HG02759 (cell line): ENCODE measurements around the gene FKBP1A.
A peak's percentile ranks its signal among the peaks of the same experiment; 100 is the strongest.
"Not testable (repeated sequence)": the region's sequence is repeated elsewhere in the genome, so short reads cannot be mapped to it uniquely, and the experiment has no call there.

Experiments used
- ATAC-seq: cut with Tn5 transposase; IDR thresholded peaks from one replicate; pipeline ENCODE4 v1.9.1; 2021; ENCODE audit warnings: mild to moderate bottlenecking, moderate library complexity; ENCODE audit not compliant: unreplicated experiment

The FKBP1A gene

DNA sequence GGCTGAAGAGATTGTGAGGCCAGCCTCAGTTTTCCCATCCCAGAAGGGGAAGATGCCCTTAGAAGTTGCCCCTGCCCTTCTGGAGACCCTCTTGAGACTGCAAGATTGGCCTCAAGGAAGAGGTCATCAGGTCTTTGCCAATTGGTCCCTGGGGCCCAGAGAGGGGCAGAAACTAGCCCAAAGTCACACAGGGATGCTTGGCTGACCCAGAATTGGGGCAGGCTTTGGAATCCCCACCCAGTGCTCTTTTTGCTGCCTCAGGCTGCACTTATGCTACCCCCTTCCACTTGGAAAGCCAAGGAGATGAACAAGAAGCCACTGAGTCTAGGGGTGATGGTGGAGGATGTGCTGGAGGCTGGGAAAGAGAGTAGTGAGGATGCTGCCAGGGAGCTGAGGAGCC, 24.9 kb upstream of the FKBP1A start:
- ATAC-seq: no peak

DNA sequence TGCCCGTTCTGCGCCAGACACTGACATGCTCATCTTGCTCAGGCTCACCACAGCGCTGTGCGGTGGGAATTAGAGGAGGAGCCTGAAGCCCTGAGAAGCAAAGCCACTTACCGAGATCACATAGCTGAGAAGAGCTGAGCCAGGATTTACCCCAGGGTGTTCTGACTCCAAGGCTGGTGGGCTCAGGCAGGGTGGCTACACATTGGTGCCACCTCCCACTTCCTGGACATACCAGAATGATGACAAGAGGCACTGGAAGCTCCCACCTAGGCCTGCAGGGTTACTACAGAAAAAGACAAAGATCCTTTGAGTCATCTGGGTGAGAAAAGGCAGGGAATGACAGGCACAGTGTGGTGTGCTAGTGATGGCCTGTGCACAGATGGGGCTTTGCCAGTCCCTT, 24.4 kb upstream of the FKBP1A start:
- ATAC-seq: no peak

DNA sequence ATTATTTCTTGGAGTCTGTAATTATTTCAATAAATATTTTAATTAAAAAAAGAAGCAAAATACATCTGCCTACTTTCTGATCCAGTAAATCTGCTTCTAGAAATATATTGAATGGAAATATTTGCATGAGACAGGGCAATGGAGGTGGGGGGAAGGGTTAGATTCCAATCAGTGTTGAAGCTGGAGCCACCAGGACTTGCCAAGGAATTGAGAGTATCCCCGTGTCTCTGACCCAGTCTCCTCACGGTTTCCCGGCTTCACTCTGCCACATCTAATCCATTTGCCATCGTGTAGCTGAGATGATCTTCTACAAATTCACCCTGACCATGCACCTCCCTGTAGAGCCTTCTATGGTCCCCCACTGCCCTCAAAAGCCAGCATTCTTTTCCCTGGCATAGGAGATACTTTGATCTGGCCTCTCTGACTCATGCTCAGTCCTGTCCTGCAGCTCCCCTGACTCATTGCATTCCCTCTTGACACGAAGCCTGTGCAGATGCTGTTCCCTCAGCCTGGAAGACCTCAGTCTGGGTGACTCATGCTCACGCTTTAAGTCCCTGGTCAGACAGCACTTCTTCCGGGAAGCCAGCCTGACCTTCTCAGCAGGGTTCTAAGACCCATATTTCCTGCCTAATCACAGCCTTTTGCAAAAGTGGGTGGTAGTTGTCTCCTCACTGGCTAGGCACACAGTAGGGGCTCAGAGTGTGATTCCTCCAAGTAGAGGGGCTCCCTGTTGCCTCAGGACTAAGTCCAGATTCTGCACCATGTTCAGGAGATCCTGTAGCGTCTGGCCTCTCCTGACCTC, 23.0 kb upstream of the FKBP1A start:
- no peak for ATAC-seq

DNA sequence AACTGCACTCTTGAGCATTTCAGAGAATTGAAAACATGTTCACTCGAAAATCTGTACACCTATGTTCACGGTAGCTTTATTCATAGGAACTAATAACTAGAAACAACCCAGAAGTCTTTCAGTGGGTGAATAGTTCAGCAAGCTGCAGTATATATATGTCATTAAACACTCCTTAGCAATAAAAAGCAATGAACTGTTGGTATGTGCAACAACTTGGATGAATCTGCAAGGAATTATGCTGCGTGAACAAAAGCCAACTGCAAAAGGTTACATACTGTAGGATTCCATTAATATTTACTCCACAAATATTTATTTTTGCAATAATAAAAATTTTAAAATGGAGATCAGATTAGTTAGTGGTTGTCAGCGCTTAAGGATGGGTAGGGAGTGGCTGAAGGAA, 22.1 kb upstream of the FKBP1A start:
- ATAC-seq: no peak

DNA sequence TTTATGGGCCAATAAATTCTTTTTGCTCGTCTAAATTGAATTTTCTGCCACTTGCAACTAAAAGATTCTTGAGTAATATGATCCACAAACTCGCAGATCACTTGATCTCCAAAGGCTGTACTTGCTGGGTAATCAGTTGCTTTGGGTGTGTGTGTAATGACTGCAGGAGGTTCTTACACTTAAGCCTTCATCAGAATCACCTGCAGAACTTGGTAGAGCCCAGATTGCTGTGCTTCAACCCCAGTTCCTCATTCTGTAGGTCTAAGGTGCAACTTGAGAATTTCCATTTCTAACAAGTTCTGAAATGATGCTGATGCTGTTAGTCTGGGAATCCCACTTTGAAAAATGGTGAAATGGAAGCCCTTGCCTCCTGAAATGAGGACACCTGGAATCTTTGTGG, 12.9 kb upstream of the FKBP1A start:
- ATAC-seq: no peak

DNA sequence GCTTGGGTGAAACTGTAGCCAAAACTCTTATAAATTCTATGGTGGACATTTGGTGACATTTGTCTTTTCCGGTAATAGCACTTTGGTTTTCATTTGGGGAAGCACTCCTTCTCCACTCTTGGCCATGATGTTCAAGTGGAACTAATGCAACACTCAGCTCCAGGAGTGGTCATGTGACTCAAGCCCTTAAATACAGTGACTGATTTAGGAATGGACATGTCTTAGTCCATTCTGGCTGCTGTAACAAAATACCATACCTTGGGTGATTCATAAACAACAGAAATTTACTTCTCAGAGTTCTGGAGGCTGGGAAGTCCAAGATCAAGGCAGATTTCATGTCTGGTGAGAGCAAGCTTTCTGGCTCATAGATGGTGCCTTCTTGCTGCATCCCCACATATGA, 10.8 kb upstream of the FKBP1A start:
- ATAC-seq: no peak

DNA sequence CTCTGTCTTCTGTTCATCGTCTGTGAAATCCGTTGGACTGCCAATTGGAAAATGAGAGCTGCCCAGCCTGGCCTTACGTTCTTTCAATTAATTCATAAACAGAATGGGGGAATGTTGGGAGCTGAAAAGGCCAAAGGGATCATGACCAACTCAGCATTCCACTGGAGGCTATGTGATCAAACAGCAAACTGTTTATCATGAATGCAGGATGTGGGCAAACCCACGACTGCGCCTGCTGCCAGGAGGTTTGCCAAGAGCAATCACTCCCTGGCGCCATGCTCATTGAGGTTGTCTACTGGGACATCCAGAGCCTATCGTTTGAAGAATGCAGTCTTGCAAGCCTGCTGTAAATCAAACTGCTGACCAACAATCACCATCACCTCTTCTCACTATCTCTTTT, 9.3 kb upstream of the FKBP1A start:
- ATAC-seq: no peak

DNA sequence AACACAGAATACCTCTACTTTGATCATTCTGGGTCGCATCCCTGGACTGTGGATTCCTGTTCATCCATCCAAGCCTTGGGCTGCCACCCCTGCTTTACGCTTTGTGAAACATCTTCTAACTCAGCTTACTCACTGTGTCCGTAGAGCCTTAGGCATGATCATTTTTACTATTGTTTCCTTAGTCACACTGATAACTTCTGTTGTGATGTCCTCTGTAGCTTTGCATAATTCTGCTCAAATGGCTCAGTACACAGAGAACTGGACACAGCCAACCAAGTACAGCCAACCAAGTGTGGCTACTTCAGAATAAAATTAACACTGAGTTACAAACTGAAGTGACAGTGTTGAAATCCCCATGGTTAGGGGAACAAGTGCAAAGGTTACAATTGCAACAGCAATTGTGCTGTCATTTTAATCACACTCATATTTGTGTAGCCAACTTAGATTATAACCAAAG, 8.6 kb upstream of the FKBP1A start:
- no peak for ATAC-seq

DNA sequence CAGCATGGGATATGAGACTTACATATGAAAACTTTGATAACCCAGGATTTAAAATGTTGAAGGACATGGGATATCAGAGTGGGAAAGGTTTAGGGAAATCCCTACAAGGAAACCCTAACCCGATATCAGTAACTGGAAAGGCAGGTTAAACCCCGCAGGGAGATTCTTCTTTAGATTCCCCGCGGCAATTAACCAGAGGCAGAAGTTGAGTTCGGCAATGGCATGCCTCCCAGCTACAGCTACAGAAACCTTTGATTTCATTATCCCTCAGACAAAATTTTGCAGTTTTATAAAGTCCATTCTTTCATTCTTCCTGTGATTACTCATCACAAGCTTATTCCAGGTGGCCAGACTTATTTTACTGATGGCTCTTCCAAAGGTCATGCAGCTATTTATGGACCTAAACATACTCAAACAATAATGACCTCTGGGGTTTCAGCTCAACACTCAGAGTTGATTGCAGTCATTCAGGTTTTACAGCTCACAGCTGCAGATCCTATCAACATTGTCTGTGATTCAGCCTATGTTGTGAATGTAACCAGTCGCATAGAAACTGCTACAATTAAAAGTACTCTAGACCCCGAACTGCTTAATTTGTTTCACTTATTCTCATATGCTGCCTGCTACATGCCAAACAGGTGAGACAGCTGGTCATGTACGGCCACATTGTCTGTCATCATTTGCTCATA, 7.0 kb upstream of the FKBP1A start:
- not testable (repeated sequence) for ATAC-seq

DNA sequence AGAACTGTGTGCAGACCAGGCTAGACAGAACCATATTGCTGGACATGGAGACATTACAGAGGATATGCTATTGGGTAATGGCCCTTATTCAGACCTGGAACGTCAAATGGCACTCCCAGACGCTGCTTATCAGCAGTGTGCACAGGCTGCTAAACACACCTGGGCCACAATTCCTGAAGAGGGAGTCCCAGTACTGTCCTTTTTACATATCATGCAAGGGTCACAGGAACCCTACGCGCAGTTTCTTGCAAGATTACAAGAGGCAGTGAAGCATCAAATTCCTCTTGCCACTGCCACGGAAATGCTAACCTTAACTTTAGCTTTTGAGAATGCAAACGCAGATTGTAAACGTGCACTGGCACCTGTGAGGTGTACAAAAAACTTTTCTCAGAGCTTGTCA, 5.3 kb upstream of the FKBP1A start:
- ATAC-seq: not testable (repeated sequence)

DNA sequence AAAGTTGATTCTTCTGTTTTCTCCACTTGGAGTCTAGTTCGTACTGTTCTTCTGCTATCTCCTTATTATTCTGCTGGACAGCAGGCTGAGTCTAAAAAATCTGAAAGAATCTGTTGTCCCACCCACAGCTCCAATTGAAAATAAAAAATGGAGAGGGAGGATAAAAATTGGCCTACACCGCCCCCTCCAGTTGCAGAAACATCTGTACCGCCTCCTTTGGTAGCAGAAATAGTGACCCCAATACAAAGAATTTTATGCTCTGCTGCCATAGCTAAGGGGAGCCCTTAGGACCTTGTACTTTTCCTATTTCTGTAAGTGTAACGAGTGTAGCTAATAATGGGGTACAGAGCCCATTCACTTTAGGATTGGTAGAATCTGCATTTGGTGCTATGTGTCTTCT, 4.9 kb upstream of the FKBP1A start:
- ATAC-seq: no peak

DNA sequence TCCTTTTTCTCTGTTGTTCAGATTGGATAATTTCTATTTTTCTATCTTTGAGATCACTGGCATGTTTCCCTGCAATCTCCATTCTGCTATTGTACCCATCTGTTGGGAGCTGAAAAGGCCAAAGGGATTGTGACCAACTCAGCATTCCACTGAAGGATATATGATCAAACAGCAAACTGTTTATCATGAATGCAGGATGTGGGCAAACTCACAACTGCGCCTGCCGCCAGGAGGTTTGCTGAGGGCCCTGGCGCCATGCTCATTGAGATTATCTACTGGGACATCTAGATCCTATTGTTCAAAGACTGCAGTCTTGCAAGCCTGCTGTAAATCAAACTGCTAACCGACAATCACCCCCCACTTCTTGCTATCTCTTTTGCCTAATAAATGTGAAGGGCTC, 3.8 kb upstream of the FKBP1A start:
- ATAC-seq: no peak

DNA sequence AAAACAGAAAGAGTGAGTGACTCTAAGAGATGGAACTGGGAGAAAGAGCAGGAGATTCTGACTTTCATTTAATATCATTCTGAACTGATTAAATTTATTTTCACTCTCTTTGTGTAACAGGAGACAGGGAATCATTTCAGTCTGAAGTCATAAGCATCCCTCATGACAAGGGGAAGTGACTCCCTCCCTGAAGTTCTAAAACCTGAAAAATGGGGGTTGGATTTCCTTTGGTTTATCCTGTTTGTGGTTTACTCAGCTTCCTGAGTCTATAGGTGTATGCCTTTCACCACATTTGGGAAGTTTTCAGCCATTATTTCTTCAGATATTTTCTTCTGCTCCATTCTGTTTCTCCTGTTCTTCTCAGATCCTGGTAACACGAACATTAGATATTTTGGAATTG, 3.4 kb upstream of the FKBP1A start:
- no peak for ATAC-seq

DNA sequence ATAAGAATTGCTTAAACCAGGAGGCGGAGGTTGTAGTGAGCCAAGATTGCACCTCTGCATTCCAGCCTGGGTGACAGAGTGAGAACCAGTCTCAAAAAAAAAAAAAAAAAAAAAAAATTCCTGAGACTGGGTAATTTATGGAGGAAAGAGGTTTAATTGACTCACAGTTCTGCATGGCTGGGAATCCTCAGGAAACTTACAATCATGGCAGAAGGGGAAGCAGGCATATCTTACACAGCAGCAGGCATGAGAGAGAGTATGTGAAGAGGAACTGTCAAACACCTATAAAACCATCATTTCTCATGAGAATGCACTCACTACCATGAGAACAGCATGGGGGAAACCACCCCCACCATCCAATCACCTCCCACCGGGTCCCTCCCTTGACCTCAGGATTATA, 1.8 kb upstream of the FKBP1A start:
- ATAC-seq: no peak

DNA sequence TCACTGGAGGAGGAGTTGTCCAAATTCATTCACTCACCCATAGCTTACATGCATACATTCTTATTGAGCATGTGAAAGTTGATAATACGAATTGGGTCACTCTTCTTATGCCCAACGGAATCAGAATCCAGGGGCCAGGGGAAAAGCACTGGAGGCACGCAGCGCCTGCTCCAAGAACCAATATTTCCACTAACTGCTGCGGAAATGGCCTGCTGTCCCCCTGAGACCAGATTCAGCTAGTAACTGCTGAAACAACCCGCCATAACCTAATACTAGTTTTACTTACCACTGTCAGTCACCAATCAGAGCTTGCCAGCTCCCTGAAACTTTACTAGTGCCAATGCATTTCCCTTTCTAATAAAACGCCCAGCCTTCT, 641 bp upstream of the FKBP1A start:
- ATAC-seq: no peak

DNA sequence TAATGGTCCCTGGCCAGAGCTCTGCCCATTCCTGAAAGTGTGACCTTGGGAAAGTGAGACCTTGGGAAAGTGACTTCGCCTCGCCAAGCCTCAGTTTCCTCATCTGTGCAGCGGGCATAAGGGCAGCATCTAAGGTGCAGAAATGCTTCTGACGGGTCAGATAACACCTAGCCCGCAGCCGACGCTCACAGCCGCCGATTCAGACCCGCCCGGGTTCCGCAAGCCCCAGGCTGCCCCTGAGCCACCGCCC, 486 bp downstream of the FKBP1A start:
- peak; percentile 25 for ATAC-seq

DNA sequence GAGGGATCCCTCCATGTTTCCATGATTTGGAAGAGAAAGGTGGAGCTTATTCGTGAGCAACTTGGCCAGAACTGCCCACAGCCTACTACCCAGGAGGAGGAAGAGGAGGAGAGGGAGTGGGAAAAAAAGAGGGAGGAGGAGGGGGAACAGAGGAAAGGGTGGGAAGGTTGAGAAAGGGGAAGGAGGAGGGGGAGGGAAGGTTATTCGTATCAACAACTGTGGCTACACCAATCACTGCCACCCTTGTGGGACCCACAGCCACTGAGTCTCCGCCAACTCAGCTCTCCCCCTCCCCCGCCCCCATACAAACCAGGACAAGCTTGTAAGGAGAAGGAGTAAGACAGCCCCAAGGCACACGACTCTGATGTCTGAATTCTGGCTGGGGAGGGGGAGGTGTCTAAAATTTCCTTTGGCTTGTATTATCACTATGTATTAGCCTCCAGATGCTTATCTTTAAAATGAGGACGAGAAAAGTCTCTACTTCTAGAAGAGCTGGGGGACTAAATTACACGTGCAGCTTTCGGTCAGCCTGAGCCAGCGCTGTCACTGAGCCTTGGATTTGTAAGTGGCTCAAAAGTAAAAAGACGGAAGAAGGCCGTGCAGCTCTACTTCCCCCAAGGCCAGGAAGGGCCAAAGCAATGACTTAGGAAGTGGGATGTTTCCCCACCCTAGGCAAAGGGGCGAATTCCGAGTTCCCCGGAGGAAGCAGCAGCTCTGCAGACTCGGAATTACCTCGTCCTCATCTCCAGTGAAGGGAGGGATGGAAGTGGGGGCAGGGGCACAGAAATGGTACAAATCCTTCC, 1.0 kb downstream of the FKBP1A start:
- ATAC-seq: no peak

DNA sequence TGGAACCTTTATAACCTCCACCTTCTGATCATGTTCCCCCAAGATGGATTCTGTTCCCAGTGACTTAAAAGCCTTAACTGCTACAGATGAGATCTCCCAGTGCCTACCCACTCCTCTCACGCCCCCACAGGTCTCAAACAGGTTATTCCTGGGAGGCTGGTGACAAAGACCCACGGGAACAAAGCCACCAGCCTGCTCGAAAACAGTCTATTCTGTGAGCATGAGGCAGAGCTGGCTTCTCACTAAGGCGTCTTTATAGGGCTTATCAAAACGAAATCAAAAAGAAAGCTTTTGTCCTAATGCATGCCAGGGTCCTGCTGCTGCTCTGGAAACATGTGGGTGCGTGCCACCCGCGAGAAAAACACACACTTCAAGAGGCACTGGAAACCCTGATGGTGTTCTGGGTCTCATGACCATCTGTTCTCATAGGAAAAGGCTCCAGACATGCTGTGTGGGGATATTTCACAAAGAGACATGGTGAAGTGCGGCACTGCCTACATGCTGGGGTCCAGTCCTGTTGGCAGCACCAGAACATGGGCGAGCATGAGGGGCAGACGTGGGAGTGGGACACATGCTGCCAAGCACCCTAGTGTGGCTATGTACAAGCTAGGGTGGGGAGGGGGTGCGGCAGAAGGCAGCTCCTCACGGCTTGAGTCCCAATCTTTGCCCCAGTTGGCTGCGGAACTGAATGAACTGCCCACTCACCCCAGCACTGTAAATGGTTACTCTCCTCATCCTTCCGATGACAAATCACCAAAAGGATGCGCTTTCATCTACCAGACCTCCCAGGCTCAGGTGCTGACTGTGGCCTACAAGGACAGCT, 2.1 kb downstream of the FKBP1A start:
- ATAC-seq: no peak

DNA sequence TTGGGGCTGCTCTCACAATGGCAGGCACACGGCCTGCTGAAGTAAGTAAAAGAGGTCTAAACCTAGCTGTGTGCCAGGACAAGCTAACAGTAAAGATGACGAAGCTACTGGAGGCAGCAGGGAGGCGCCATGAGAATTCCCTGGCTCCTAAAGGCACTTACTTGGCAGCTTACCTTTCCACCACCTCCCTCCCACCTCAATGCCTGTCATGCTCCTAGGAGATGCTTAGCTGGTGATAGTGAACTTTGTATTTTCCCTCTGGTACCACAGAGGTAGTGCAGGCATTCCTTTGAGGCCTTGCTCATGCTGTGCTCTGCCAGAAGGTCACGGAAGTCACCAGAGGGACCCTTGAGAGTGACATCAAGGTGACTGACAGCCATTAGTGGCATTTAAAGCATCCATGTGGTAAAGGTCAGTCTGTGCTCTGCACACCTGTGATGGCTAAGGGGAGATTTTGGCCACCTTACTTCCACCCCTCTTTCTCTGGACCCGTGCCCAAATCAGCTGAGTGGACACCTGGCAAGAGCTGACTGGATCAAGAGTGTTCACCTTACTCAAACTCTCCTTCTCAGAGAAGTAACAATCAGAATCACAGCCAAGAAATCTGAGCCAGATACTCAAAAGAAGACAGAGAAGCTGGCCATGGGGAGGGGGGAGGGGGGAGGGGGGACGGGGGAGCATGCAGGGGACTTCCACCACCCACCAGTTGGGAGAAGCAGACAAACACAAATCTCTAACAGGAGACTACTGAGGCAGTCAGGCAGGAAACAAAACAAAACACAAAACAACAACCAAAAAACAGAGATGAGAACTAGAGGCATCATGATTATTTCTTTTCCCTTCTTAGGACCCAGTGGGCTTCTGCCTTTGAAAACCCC, 2.9 kb downstream of the FKBP1A start:
- no peak for ATAC-seq

DNA sequence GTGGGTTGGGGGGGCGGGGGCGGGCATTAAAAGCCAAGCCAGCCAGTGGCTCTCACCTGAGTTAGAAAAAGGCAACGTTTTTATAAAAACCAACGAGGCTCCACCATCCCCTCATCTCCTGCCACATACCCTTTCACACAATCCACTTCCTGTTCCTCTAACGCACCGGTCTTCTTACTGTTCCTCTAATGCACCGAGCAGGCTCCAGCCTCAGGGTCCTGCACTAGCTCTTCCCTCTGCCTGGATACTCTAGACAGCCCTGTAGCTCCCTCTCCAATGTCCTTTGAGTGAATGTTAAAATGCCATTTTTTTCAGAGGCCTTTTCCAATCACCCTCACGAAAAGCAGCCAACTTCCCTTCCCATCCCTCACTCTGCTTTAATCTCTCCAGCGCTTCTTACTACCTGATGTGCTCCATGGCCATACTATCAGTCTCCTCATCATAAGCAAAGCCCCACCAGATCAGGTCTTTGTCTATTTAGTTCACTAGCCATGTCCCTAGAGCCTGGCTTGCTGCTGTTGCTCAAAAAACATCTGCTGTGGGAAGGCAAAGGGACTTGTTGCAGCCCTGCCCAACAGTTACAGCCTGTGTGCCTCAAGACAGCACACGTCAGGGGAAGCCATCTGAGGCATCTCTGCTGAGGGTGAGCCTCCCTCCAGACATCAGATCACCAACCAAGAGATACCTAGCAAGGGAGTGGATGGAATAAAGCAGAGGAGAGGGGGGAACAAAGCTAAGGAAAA, 3.9 kb downstream of the FKBP1A start:
- ATAC-seq: no peak
